Neural cell (in vitro differentiated cells): Measurements from ENCODE around the gene ACBD6. TPM values are rescaled to one million over a fixed set of nuclear protein-coding genes. Genes with fewer than 3 reads are reported as not detected.

ENCODE experiments used
- H2AFZ ChIP-seq: fragments of 200-600, 300-800 bp; sonication (generic), shearing (Covaris generic); 2 replicates; pipeline ENCODE4 v1.6.0; 2014; ENCODE audit warnings: low read depth, mild to moderate bottlenecking, antibody characterized with exemption, low read length, moderate library complexity
- H3F3A ChIP-seq: fragments of 200-600 bp; shearing (Covaris generic); 2 replicates; pipeline ENCODE4 v1.6.1; 2016; ENCODE audit warnings: mild to moderate bottlenecking, moderate library complexity, mixed read lengths, antibody characterized with exemption, low read length; ENCODE audit not compliant: insufficient read depth, poor library complexity, severe bottlenecking
- H3K27ac ChIP-seq: fragments of 200-600, 300-800 bp; sonication (generic), shearing (Covaris generic); 2 replicates; pipeline ENCODE4 v1.5.1; 2014; ENCODE audit warnings: mild to moderate bottlenecking, low read length, moderate library complexity
- H3K27me3 ChIP-seq: fragments of 300-800, 200-600 bp; sonication (generic), shearing (Covaris generic); 2 replicates; pipeline ENCODE4 v1.6.0; 2014; ENCODE audit warnings: mild to moderate bottlenecking, low read depth, low read length, moderate library complexity; ENCODE audit not compliant: insufficient read depth
- H3K36me3 ChIP-seq: fragments of 300-800, 200-600 bp; sonication (generic), shearing (Covaris generic); 2 replicates; pipeline ENCODE4 v1.5.1; 2014; ENCODE audit warnings: mild to moderate bottlenecking, antibody characterized with exemption, low read length, moderate library complexity; ENCODE audit not compliant: insufficient read depth
- H3K4me2 ChIP-seq: fragments of 300-800, 200-600 bp; sonication (generic), shearing (Covaris generic); 2 replicates; pipeline ENCODE4 v1.6.0; 2014; ENCODE audit warnings: mild to moderate bottlenecking, low read length
- H3K4me3 ChIP-seq: fragments of 300-800, 200-600 bp; sonication (generic), shearing (Covaris generic); 2 replicates; pipeline ENCODE4 v1.5.1; 2014; ENCODE audit warnings: mild to moderate bottlenecking, low read length, moderate library complexity
- H3K79me2 ChIP-seq: fragments of 200-600 bp; shearing (Covaris generic); replicated peaks from 2 replicates; pipeline ENCODE4 v1.6.0; 2014; ENCODE audit warnings: mild to moderate bottlenecking, low read length, moderate library complexity; ENCODE audit not compliant: insufficient read depth
- H3K9ac ChIP-seq: fragments of 300-800, 200-600 bp; sonication (generic), shearing (Covaris generic); 2 replicates; pipeline ENCODE4 v1.6.1; 2016; ENCODE audit warnings: mild to moderate bottlenecking, low read length, mixed read lengths
- H3K9me2 ChIP-seq: fragments of 200-600 bp; shearing (Covaris generic); 2 replicates; pipeline ENCODE4 v1.6.1; 2016; ENCODE audit warnings: mild to moderate bottlenecking, low read length, mixed read lengths; ENCODE audit not compliant: insufficient read depth
- H3K9me3 ChIP-seq: fragments of 200-600, 300-800 bp; sonication (generic), shearing (Covaris generic); 2 replicates; pipeline ENCODE4 v1.6.1; 2016; ENCODE audit warnings: mild to moderate bottlenecking, mixed run types, low read length, moderate library complexity, mixed read lengths
- H4K20me1 ChIP-seq: fragments of 200-600 bp; shearing (Covaris generic); 2 replicates; pipeline ENCODE4 v1.6.1; 2016; ENCODE audit warnings: mild to moderate bottlenecking, mixed run types; ENCODE audit not compliant: insufficient read depth
- CTCF ChIP-seq: fragments of 450-650 bp; IDR thresholded peaks from 2 replicates; pipeline ENCODE4 v1.5.1; 2014; ENCODE audit warnings: antibody characterized with exemption, mild to moderate bottlenecking, moderate library complexity; ENCODE audit not compliant: poor library complexity, severe bottlenecking
- EP300 ChIP-seq: fragments of 450-650 bp; conservative IDR thresholded peaks from 2 replicates; pipeline ENCODE4 v1.6.1; 2014; ENCODE audit warnings: antibody characterized with exemption, mild to moderate bottlenecking, moderate library complexity; ENCODE audit not compliant: poor library complexity, severe bottlenecking
- EZH2 ChIP-seq: fragments of 200-600, 300-800 bp; shearing (Covaris generic), sonication (generic); IDR thresholded peaks from 2 replicates; pipeline ENCODE4 v1.6.1; 2014; ENCODE audit warnings: antibody characterized with exemption, low read length, borderline replicate concordance, mild to moderate bottlenecking; ENCODE audit not compliant: insufficient read depth, poor library complexity, severe bottlenecking
- MXI1 ChIP-seq: fragments of 450-650 bp; conservative IDR thresholded peaks from 2 replicates; pipeline ENCODE4 v1.6.1; 2014; ENCODE audit warnings: antibody characterized with exemption, mild to moderate bottlenecking; ENCODE audit not compliant: poor library complexity, severe bottlenecking
- POLR2AphosphoS5 ChIP-seq: IDR thresholded peaks from 2 replicates; pipeline ENCODE4 v1.6.1; 2012
- RAD21 ChIP-seq: fragments of 450-650 bp; conservative IDR thresholded peaks from 2 replicates; pipeline ENCODE4 v1.6.1; 2014; ENCODE audit warnings: antibody characterized with exemption, mild to moderate bottlenecking, moderate library complexity
- REST ChIP-seq: IDR thresholded peaks from 2 replicates; pipeline ENCODE4 v1.6.1; 2012; ENCODE audit warnings: borderline replicate concordance
- SMC3 ChIP-seq: fragments of 450-650 bp; conservative IDR thresholded peaks from 2 replicates; pipeline ENCODE4 v1.6.1; 2014; ENCODE audit warnings: antibody characterized with exemption, mild to moderate bottlenecking, moderate library complexity; ENCODE audit not compliant: poor library complexity
- TAF1 ChIP-seq: IDR thresholded peaks from 2 replicates; pipeline ENCODE4 v1.6.1; 2012; ENCODE audit warnings: low read depth
- polyA plus RNA-seq: library from polyadenylated mRNA; depleted of rRNA; stranded (reverse); fragments of >200 nt; gene quantifications from 2 replicates; pipeline ENCODE4 v1.2.3, GENCODE V29; 2014

The ACBD6 gene
- polyA plus RNA-seq, 1 donor from 2014 or later, result 92.4 TPM

- Histone ChIP-seq H3K9me3 (no peaks in the 10 kb centered on the region), H3K4me2 (no peak overlapping the region), H3K4me3 (no peak overlapping the region), H3K36me3 (peaks cover 5% of the 10 kb centered on the region), H3K9me2 (no peaks in the 10 kb centered on the region), H3K27ac (no peak overlapping the region), H4K20me1 (no peaks in the 10 kb centered on the region), H3K9ac (no peak overlapping the region), H2AFZ (no peak overlapping the region), H3K79me2 (no peaks in the 10 kb centered on the region), H3K27me3 (no peaks in the 10 kb centered on the region), H3F3A (no peaks in the 10 kb centered on the region)
- TF ChIP-seq POLR2AphosphoS5, result no peak
- TF ChIP-seq EZH2, result no peak
- TF ChIP-seq TAF1, result no peak
- no peak for TF ChIP-seq RAD21
- no peak for TF ChIP-seq MXI1
- TF ChIP-seq EP300, result no peak
- no peak for TF ChIP-seq REST
- TF ChIP-seq SMC3, result no peak
Observed at GRCh38 chr1:180489976-180490375, 12.4 kb downstream of the ACBD6 start.

GRCh38 chr1:180489313-180489712, 13.1 kb downstream of the ACBD6 start:
- Histone ChIP-seq H3F3A (no peaks in the 10 kb centered on the region), H3K9me3 (no peaks in the 10 kb centered on the region), H3K27ac (no peak overlapping the region), H4K20me1 (no peaks in the 10 kb centered on the region), H3K4me3 (no peak overlapping the region), H2AFZ (no peak overlapping the region), H3K9ac (no peak overlapping the region), H3K27me3 (no peaks in the 10 kb centered on the region), H3K79me2 (no peaks in the 10 kb centered on the region), H3K9me2 (no peaks in the 10 kb centered on the region), H3K4me2 (no peak overlapping the region), H3K36me3 (peaks cover 5% of the 10 kb centered on the region)
- TF ChIP-seq CTCF (no peak), EZH2 (no peak), SMC3 (no peak)

GRCh38 chr1:180488661-180489060, 13.7 kb downstream of the ACBD6 start:
- Histone ChIP-seq H3K4me2 (no peak overlapping the region), H3K79me2 (no peaks in the 10 kb centered on the region), H3K36me3 (peaks cover 5% of the 10 kb centered on the region), H3K9ac (no peak overlapping the region), H4K20me1 (no peaks in the 10 kb centered on the region), H3K4me3 (no peak overlapping the region), H3F3A (no peaks in the 10 kb centered on the region), H2AFZ (no peak overlapping the region), H3K9me3 (no peaks in the 10 kb centered on the region), H3K27me3 (no peaks in the 10 kb centered on the region), H3K27ac (no peak overlapping the region), H3K9me2 (no peaks in the 10 kb centered on the region)
- TF ChIP-seq SMC3 (no peak), MXI1 (no peak), POLR2AphosphoS5 (no peak), RAD21 (no peak), CTCF (no peak), TAF1 (no peak), EP300 (no peak), REST (no peak), EZH2 (no peak)
